ENCODE measurements around the gene TNPO2. TPM values are rescaled to one million over a fixed set of nuclear protein-coding genes. Genes with fewer than 3 reads are reported as not detected.

Gene TNPO2
- total and polyA plus RNA-seq, 2 experiments from 2014 or later: 13.3 to 30.9 TPM

DNA sequence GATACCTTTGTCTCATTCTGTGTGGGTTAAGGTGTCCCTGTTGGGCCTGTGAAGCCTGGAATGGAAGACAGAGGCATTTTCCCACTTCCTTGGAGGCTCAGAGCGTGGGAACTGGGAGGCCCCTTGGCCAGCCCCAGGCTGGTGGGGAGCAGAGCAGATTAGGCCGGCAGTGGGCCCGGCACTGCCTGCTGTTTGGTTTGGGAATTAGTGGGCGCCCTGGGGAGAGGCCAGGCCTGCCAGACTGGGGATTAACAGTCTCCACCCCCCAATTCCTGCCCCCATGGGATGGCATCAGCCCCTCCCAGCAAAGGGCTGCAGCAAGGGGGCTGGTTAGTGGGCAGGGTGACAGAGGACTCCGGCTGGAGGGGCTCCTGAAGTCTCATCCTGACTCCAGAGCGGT lies 24.8 kb upstream of the TNPO2 start:
- 0 out of 2 replicates have a peak, but pooled peaks cover 5% of the 10 kb centered on the region for H3K27me3 ChIP-seq (replicated peaks; ENCODE audit: insufficient read depth)
- no peaks in the 10 kb centered on the region for H3F3A ChIP-seq (ENCODE audit: insufficient read depth)
- no peak overlapping the region for H3K27ac ChIP-seq
- H3K4me2 ChIP-seq (ENCODE audit: unreplicated experiment): no peak overlapping the region
- TF ChIP-seq EZH2 (IDR thresholded peaks at IDR 0.05; ENCODE audit: insufficient read depth, poor library complexity, severe bottlenecking) (no peak), EZH2phosphoT487 (IDR thresholded peaks at IDR 0.05; ENCODE audit: insufficient read depth, low read depth) (no peak)
- H3K79me2 ChIP-seq (ENCODE audit: insufficient read depth): no peaks in the 10 kb centered on the region
- no peaks in the 10 kb centered on the region for H3K9me2 ChIP-seq (ENCODE audit: insufficient read depth)
- H3K4me1 ChIP-seq (ENCODE audit: insufficient read depth): 0 out of 2 replicates have a peak, but pooled peaks cover 4% of the 10 kb centered on the region
- H3K4me3 ChIP-seq: no peak overlapping the region
- no peak for DNase-seq
- no peak overlapping the region for H2AFZ ChIP-seq
- no peak overlapping the region for H3K9ac ChIP-seq
- H3K36me3 ChIP-seq (ENCODE audit: low read depth): peaks cover 4% of the 10 kb centered on the region; the same call in 1 of the 2 replicates
- H3K9me3 ChIP-seq (ENCODE audit: low read depth): no peaks in the 10 kb centered on the region
- no peaks in the 10 kb centered on the region for H4K20me1 ChIP-seq (ENCODE audit: insufficient read depth)
- 83 to 89% methylated on average over 5 to 6 of the region's 6 CpGs for WGBS, 2 experiments (ENCODE audit: low coverage in 1 of 2, low lambda C conversion rate in 2 of 2, missing lambda C conversion rate in 2 of 2)
- in situ Hi-C loops (cut with MboI): no loop called here

DNA sequence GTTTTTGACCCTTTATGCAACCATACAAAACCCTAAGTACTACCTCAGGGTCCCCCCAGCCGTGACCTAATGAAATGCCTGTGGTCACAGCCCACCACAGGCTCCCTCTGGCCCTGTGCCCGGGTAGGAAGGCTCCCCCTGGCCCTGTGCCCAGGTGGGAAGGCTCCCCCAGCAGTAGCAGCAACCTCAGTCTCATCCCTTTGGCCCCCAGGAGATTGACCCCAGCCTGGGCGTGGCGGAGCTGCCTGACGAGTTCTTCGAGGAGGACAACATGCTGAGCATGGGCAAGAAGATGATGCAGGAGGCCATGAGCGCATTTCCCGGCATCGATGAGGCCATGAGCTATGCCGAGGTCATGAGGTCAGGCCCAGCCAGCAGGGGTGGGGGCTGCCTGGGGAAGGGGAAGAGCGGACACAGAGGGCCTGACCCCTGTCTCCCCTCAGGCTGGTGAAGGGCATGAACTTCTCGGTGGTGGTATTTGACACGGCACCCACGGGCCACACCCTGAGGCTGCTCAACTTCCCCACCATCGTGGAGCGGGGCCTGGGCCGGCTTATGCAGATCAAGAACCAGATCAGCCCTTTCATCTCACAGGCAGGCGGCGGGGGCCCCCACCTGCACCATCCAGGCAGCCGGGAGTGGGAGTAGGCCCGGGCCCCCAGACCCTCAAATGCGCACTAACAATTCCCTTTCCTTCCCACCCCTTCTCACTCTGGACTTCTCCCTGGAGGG lies 21.6 kb upstream of the TNPO2 start:
- Histone ChIP-seq H3K79me2 (ENCODE audit: insufficient read depth) (0 out of 2 replicates have a peak, but pooled peaks cover under 1% of the 10 kb centered on the region), H3K27ac (no peak overlapping the region), H3K9me3 (ENCODE audit: low read depth) (no peaks in the 10 kb centered on the region), H3K4me3 (no peak overlapping the region), H2AFZ (no peak overlapping the region), H4K20me1 (ENCODE audit: insufficient read depth) (no peaks in the 10 kb centered on the region), H3K4me1 (ENCODE audit: insufficient read depth) (no peaks in the 10 kb centered on the region), H3K36me3 (ENCODE audit: low read depth) (peaks cover 4% of the 10 kb centered on the region; the same call in 1 of the 2 replicates), H3K27me3 (replicated peaks; ENCODE audit: insufficient read depth) (no peaks in the 10 kb centered on the region), H3K4me2 (ENCODE audit: unreplicated experiment) (no peak overlapping the region), H3F3A (ENCODE audit: insufficient read depth) (no peaks in the 10 kb centered on the region), H3K9ac (no peak overlapping the region), H3K9me2 (ENCODE audit: insufficient read depth) (no peaks in the 10 kb centered on the region)
- DNase-seq: no peak
- no peak for TF ChIP-seq EZH2phosphoT487 (IDR thresholded peaks at IDR 0.05; ENCODE audit: insufficient read depth, low read depth)
- TF ChIP-seq EZH2 (IDR thresholded peaks at IDR 0.05; ENCODE audit: insufficient read depth, poor library complexity, severe bottlenecking): no peak
- WGBS, 2 experiments (ENCODE audit: low coverage in 1 of 2, low lambda C conversion rate in 2 of 2, missing lambda C conversion rate in 2 of 2): 87 to 89% methylated on average over 20 to 22 of the region's 22 CpGs
- in situ Hi-C loops (cut with MboI): no loop called here

DNA sequence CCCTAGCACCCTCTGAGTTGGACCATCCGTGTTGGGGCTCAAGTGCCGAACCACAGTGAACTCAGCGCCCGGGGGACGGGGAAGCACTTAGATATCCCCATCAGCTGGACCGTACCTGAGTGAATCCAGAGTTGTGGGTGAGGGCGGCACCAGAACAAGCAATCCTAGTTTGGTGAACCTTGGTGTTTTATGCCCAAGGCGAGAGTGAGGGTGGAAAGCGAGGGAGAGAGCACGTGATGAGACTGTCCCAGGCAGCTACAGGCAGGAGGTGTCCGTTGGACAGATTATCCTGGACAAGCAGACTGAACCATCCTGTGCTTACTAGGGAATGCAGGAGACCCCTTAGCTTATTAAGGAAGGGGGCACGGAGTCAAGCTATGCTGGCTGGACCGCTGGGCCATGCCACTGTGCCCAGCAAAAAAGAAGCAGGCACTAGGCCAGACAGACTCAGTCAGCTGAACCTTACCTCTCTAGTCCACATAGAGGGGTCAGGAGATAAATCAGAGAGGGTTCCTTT lies 14.2 kb upstream of the TNPO2 start:
- WGBS, 2 experiments (ENCODE audit: low coverage in 1 of 2, low lambda C conversion rate in 2 of 2, missing lambda C conversion rate in 2 of 2): 12 to 15% methylated on average over 13 of the region's 13 CpGs
- Histone ChIP-seq H2AFZ (peak overlapping the region; percentile 90), H3K4me3 (peak overlapping the region; percentile 89), H3K27ac (peak overlapping the region; percentile 92), H3K36me3 (ENCODE audit: low read depth) (peaks cover 5% of the 10 kb centered on the region; the same call in 1 of the 2 replicates), H3K4me1 (ENCODE audit: insufficient read depth) (peaks cover 15% of the 10 kb centered on the region; the same call in 1 of the 2 replicates), H3K79me2 (ENCODE audit: insufficient read depth) (peaks cover 51% of the 10 kb centered on the region), H3K9me3 (ENCODE audit: low read depth) (no peaks in the 10 kb centered on the region), H3K4me2 (ENCODE audit: unreplicated experiment) (peak overlapping the region; percentile 90), H3F3A (ENCODE audit: insufficient read depth) (peaks cover 8% of the 10 kb centered on the region; the same call in 1 of the 2 replicates), H3K9ac (peak overlapping the region; percentile 88), H3K27me3 (replicated peaks; ENCODE audit: insufficient read depth) (no peaks in the 10 kb centered on the region), H3K9me2 (ENCODE audit: insufficient read depth) (no peaks in the 10 kb centered on the region), H4K20me1 (ENCODE audit: insufficient read depth) (no peaks in the 10 kb centered on the region; the same call in 1 of the 2 replicates)
- TF ChIP-seq EZH2phosphoT487 (IDR thresholded peaks at IDR 0.05; ENCODE audit: insufficient read depth, low read depth): no peak
- no peak for TF ChIP-seq EZH2 (IDR thresholded peaks at IDR 0.05; ENCODE audit: insufficient read depth, poor library complexity, severe bottlenecking)
- peak; percentile 28 for DNase-seq
- in situ Hi-C loops (cut with MboI): no loop called here

DNA sequence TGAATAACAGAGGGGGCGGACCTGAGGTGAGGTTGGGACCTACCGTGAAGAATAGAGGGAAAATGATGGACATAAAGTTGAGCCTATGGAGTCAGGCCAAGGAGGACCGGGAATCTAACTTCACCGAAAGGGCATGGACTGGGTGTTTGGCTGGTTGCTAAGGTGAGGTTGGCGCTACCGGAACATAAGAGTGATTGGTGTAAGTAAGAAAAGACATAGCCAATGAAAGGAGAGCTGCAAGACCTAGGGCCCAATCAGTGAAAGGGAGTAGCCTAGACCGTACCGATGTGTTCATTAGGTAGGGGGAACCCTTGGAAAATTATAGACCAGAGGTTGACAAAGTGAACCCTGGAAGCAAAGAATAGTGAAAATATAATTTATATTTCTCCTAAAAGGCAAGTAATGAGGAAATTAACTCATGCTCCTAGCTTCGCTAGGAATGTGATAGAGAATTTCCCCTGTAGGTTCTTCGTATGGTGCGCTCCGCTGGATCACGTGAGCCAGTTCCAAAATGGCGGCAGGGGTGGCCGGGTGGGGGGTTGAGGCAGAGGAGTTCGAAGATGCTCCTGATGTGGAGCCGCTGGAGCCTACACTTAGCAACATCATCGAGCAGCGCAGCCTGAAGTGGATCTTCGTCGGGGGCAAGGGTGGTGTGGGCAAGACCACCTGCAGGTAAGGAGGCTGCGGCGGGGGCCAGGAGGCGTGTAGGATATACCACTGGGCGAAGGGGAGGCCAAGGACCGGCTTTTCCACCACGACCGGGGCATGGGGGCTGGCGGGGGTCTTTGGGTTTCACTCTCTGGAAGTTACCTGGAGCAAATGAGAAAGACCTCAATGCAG lies 13.5 kb upstream of the TNPO2 start, which contains the start of gene GET3:
TSS of gene GET3 (plus strand) at position 503 of the 840 bp plus-strand sequence. CDS start at position 512, 9 bp downstream.
- Histone ChIP-seq H3K4me3 (peak within 1 kb of the TSS; percentile 89), H3K9ac (peak within 1 kb of the TSS; percentile 88), H3K9me3 (ENCODE audit: low read depth) (no peaks in the 10 kb centered on the region), H2AFZ (peak within 1 kb of the TSS; percentile 90), H3K27me3 (replicated peaks; ENCODE audit: insufficient read depth) (no peaks in the 10 kb centered on the region), H3K36me3 (ENCODE audit: low read depth) (peaks cover 5% of the 10 kb centered on the region; the same call in 1 of the 2 replicates), H3K9me2 (ENCODE audit: insufficient read depth) (no peaks in the 10 kb centered on the region), H4K20me1 (ENCODE audit: insufficient read depth) (no peaks in the 10 kb centered on the region; the same call in 1 of the 2 replicates), H3K79me2 (ENCODE audit: insufficient read depth) (peaks cover 57% of the 10 kb centered on the region), H3F3A (ENCODE audit: insufficient read depth) (peaks cover 8% of the 10 kb centered on the region; the same call in 1 of the 2 replicates), H3K4me1 (ENCODE audit: insufficient read depth) (peaks cover 18% of the 10 kb centered on the region; the same call in 1 of the 2 replicates), H3K27ac (peak within 1 kb of the TSS; percentile 92), H3K4me2 (ENCODE audit: unreplicated experiment) (peak within 1 kb of the TSS; percentile 90)
- 0 to 2% methylated on average over 28 to 29 of the region's 29 CpGs for WGBS, 2 experiments (ENCODE audit: low coverage in 1 of 2, low lambda C conversion rate in 2 of 2, missing lambda C conversion rate in 2 of 2)
- in situ Hi-C loops (cut with MboI): no loop called here
- DNase-seq: peak; percentile 99
- no peak for TF ChIP-seq EZH2 (IDR thresholded peaks at IDR 0.05; ENCODE audit: insufficient read depth, poor library complexity, severe bottlenecking)
- TF ChIP-seq EZH2phosphoT487 (IDR thresholded peaks at IDR 0.05; ENCODE audit: insufficient read depth, low read depth): no peak

All from GM23248 (cell line).